Osteoblast (primary cell): ENCODE data around the gene ELAPOR1. TPM values are rescaled to one million over a fixed set of nuclear protein-coding genes. Genes with fewer than 3 reads are reported as not detected.

Experiments
- DNase-seq: peaks from one replicate; pipeline ENCODE4 v3.0.0; 2011; ENCODE audit warnings: low spot score, mixed read lengths; ENCODE audit not compliant: insufficient read length; ENCODE audit errors: missing footprints
- H2AFZ ChIP-seq: 2 replicates; pipeline ENCODE4 v1.6.0; 2011; ENCODE audit warnings: mild to moderate bottlenecking, low read length
- H3K27ac ChIP-seq: 2 replicates; pipeline ENCODE4 v1.5.1; 2011; ENCODE audit warnings: mild to moderate bottlenecking, low read depth, low read length, moderate library complexity
- H3K27me3 ChIP-seq: 2 replicates; pipeline ENCODE4 v1.6.0; 2012; ENCODE audit warnings: mild to moderate bottlenecking, control low read depth, inconsistent platforms, low read length, moderate library complexity; ENCODE audit not compliant: insufficient read depth
- H3K36me3 ChIP-seq: 2 replicates; pipeline ENCODE4 v1.5.1; 2011; ENCODE audit warnings: mild to moderate bottlenecking, low read length, control low read depth, moderate library complexity; ENCODE audit not compliant: insufficient read depth
- H3K4me1 ChIP-seq: 2 replicates; pipeline ENCODE4 v1.5.1; 2011; ENCODE audit warnings: mild to moderate bottlenecking, low read length, control low read depth, moderate library complexity; ENCODE audit not compliant: insufficient read depth
- H3K4me2 ChIP-seq: 2 replicates; pipeline ENCODE4 v1.6.0; 2011; ENCODE audit warnings: mild to moderate bottlenecking, low read length; ENCODE audit not compliant: insufficient read depth
- H3K4me3 ChIP-seq: fragments of 200-600 bp; sonication (generic); 3 replicates; pipeline ENCODE4 v1.5.1; 2012; ENCODE audit warnings: mild to moderate bottlenecking, low read length, inconsistent platforms; ENCODE audit not compliant: insufficient read depth
- H3K79me2 ChIP-seq: 2 replicates; pipeline ENCODE4 v1.6.0; 2012; ENCODE audit warnings: mild to moderate bottlenecking, low read length, control low read depth, inconsistent platforms; ENCODE audit not compliant: insufficient read depth
- H3K9me3 ChIP-seq: 2 replicates; pipeline ENCODE4 v1.5.1; 2011; ENCODE audit warnings: low read depth, low read length, control low read depth
- H4K20me1 ChIP-seq: 2 replicates; pipeline ENCODE4 v1.6.0; 2012; ENCODE audit warnings: mild to moderate bottlenecking, low read length, control low read depth; ENCODE audit not compliant: insufficient read depth
- CTCF ChIP-seq: IDR thresholded peaks from 2 replicates; pipeline ENCODE4 v1.5.1; 2011; ENCODE audit warnings: mild to moderate bottlenecking, low read depth, low read length, moderate library complexity; ENCODE audit errors: extremely low read depth
- total RNA-seq: library from RNA; depleted of rRNA; stranded (reverse); fragments of >200 nt; gene quantifications from 2 replicates; pipeline ENCODE4 v1.2.3, GENCODE V29; 2012

ELAPOR1 gene
- total RNA-seq, 1 donor = 0.36 TPM

- H3K27me3 ChIP-seq = peaks cover 3% of the 10 kb centered on the region
- H2AFZ ChIP-seq = no peak overlapping the region
- no peak overlapping the region for H3K4me2 ChIP-seq
- H4K20me1 ChIP-seq = no peaks in the 10 kb centered on the region
- TF ChIP-seq CTCF = no peak
- no peak overlapping the region for H3K27ac ChIP-seq
- H3K36me3 ChIP-seq = no peaks in the 10 kb centered on the region
- H3K4me1 ChIP-seq = peaks cover 4% of the 10 kb centered on the region
- no peaks in the 10 kb centered on the region for H3K79me2 ChIP-seq
- no peak for DNase-seq
- no peaks in the 10 kb centered on the region for H3K9me3 ChIP-seq
- H3K4me3 ChIP-seq = no peak overlapping the region
These were observed 22.9 kb downstream of the ELAPOR1 start for GRCh38 chr1:109136766-109137165.

GRCh38 chr1:109137958-109138357 lies 24.0 kb downstream of the ELAPOR1 start:
- Histone ChIP-seq H2AFZ (no peak overlapping the region), H3K4me3 (no peak overlapping the region), H3K27me3 (peaks cover 3% of the 10 kb centered on the region), H3K4me2 (no peak overlapping the region), H3K27ac (no peak overlapping the region), H3K4me1 (peaks cover 4% of the 10 kb centered on the region), H3K79me2 (no peaks in the 10 kb centered on the region), H3K36me3 (no peaks in the 10 kb centered on the region), H4K20me1 (no peaks in the 10 kb centered on the region), H3K9me3 (no peaks in the 10 kb centered on the region)
- DNase-seq = no peak
- no peak for TF ChIP-seq CTCF

GRCh38 chr1:109138358-109138757 lies 24.4 kb downstream of the ELAPOR1 start:
- DNase-seq = no peak
- H3K4me2 ChIP-seq = no peak overlapping the region
- no peak for TF ChIP-seq CTCF

GRCh38 chr1:109140392-109140791 lies 26.5 kb downstream of the ELAPOR1 start:
- no peaks in the 10 kb centered on the region for H3K9me3 ChIP-seq
- no peaks in the 10 kb centered on the region for H3K79me2 ChIP-seq
- no peaks in the 10 kb centered on the region for H4K20me1 ChIP-seq
- no peak for TF ChIP-seq CTCF
- H3K36me3 ChIP-seq = no peaks in the 10 kb centered on the region
- no peak for DNase-seq
- peaks cover 3% of the 10 kb centered on the region for H3K27me3 ChIP-seq
- no peak overlapping the region for H3K27ac ChIP-seq
- no peak overlapping the region for H3K4me2 ChIP-seq
- H3K4me3 ChIP-seq = no peak overlapping the region
- H2AFZ ChIP-seq = no peak overlapping the region
- H3K4me1 ChIP-seq = no peaks in the 10 kb centered on the region

More at GRCh38 chr1:109138358-109138757, 24.4 kb downstream of the ELAPOR1 start:
- Histone ChIP-seq H3K27me3 (peaks cover 3% of the 10 kb centered on the region), H3K4me3 (no peak overlapping the region), H3K9me3 (no peaks in the 10 kb centered on the region), H4K20me1 (no peaks in the 10 kb centered on the region), H3K27ac (no peak overlapping the region), H3K79me2 (no peaks in the 10 kb centered on the region), H2AFZ (no peak overlapping the region), H3K4me1 (peaks cover 4% of the 10 kb centered on the region), H3K36me3 (no peaks in the 10 kb centered on the region)
